Duodenal mucosa (tissue), 2 donors: ENCODE results near the gene C1orf105.
"Not testable (repeated sequence)": the region's sequence is repeated elsewhere in the genome, so short reads cannot be mapped to it uniquely, and the experiment has no call there.

Experiments used
- H3K27ac ChIP-seq: one replicate; pipeline ENCODE4 v1.7.0; 2013; ENCODE audit warnings: low read depth, low read length
- H3K27me3 ChIP-seq, 2 donors: one replicate each; pipeline ENCODE4 v1.7.0; 2013; ENCODE audit warnings: low read length in 2 of 2, control low read depth in 1 of 2; ENCODE audit not compliant: insufficient read depth in 2 of 2, control insufficient read depth in 1 of 2
- H3K36me3 ChIP-seq, 2 donors: one replicate each; pipeline ENCODE4 v1.7.0; 2013; ENCODE audit warnings: low read length in 2 of 2, control low read depth in 1 of 2; ENCODE audit not compliant: insufficient read depth in 2 of 2, control insufficient read depth in 1 of 2
- H3K4me1 ChIP-seq, 2 donors: one replicate each; pipeline ENCODE4 v1.7.0; 2013; ENCODE audit warnings: low read length in 2 of 2, control low read depth in 1 of 2; ENCODE audit not compliant: insufficient read depth in 2 of 2, control insufficient read depth in 1 of 2
- H3K4me3 ChIP-seq, 2 donors: one replicate each; pipeline ENCODE4 v1.7.0; 2013; ENCODE audit warnings: low read length in 2 of 2, low read depth in 1 of 2
- H3K9ac ChIP-seq, 2 donors: one replicate each; pipeline ENCODE4 v1.7.0; 2013; ENCODE audit warnings: low read length in 2 of 2, low read depth in 1 of 2
- H3K9me3 ChIP-seq, 2 donors: one replicate each; pipeline ENCODE4 v1.7.0; 2013; ENCODE audit warnings: low read length in 2 of 2, control low read depth in 1 of 2; ENCODE audit not compliant: control insufficient read depth in 1 of 2

The C1orf105 gene

DNA sequence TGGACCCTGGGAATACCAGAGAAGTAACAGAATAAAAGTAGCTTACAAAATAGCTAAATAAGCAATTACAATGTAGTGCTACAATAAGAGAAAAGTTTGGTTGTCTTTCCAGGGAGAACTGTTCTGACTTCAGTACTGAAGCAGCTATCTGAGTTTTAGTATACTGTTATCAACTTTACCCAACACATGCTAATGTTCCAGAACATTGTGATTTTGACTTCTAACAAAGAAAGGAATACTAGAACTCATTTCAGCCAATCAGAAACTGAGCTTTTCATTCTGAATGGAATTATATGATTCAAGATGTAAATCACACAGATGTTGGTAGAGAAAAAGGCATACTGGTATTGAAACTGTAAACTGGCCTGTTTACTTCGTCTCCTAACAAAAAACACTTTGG lies at the start of gene C1orf105:
Gene C1orf105 (plus strand): TSS at position 301 of the 400 bp plus-strand sequence. CDS start 201 bp downstream, outside the sequence.
- no peak within 1 kb of the TSS for H3K9ac ChIP-seq
- no peak within 1 kb of the TSS for H3K27ac ChIP-seq
- no peak within 1 kb of the TSS for H3K4me3 ChIP-seq
- H3K4me1 ChIP-seq, result no peaks in the 10 kb centered on the region
- no peaks in the 10 kb centered on the region for H3K9me3 ChIP-seq
- no peaks in the 10 kb centered on the region for H3K36me3 ChIP-seq
- H3K27me3 ChIP-seq, result no peaks in the 10 kb centered on the region

- H3K27ac ChIP-seq, H3K27me3 ChIP-seq, H3K4me3 ChIP-seq, H3K9ac ChIP-seq, H3K4me1 ChIP-seq, H3K9me3 ChIP-seq, H3K36me3 ChIP-seq: not testable (repeated sequence)
Observed at GRCh38 chr1:172371646-172372045, 48.8 kb upstream of the C1orf105 start.

DNA sequence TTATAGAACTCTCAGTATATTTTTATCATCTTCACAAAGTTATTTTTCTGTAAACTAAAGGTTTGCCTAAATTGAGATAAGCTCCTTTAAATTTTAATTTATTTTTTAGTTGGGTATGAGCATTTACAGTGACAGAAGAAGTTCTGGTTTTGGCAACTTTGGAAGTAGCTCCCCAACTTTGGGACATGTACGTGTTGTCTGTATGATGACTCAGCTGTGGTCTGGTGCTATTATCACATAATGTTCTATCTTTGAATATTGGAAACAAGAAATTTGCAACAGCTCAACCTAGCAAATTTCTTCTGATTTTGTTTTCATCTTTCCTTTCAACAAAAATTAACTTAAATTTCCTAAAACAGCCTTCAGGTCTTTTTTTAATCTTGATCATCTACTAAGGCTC lies 46.6 kb upstream of the C1orf105 start:
- Histone ChIP-seq H3K9me3 (no peaks in the 10 kb centered on the region), H3K27ac (no peak overlapping the region), H3K27me3 (no peaks in the 10 kb centered on the region), H3K9ac (no peak overlapping the region), H3K36me3 (no peaks in the 10 kb centered on the region), H3K4me1 (no peaks in the 10 kb centered on the region), H3K4me3 (no peak overlapping the region)

DNA sequence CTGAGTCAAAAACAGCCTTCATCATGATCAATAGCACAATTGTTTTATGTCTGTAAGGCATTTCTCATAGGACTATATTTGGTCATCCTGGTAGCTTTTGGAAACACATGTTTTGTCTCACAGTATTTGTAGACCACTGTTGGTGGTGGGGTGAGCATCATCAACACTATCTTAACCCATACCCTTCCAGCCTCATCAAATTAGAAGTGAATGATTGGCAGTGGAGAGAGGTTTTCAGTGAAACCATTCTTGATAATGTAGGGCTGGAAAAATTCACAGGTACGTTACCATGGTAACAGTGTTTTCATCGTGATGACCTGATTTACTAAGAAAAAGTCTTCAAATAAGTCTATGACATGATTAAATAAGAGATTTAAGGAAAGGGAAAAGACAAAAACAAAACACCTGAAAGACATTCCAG lies 45.3 kb upstream of the C1orf105 start:
- H3K36me3 ChIP-seq, result no peaks in the 10 kb centered on the region
- H3K9ac ChIP-seq, result no peak overlapping the region
- H3K27ac ChIP-seq, result no peak overlapping the region
- H3K27me3 ChIP-seq, result no peaks in the 10 kb centered on the region
- no peak overlapping the region for H3K4me3 ChIP-seq
- no peaks in the 10 kb centered on the region for H3K4me1 ChIP-seq
- H3K9me3 ChIP-seq, result no peaks in the 10 kb centered on the region

DNA sequence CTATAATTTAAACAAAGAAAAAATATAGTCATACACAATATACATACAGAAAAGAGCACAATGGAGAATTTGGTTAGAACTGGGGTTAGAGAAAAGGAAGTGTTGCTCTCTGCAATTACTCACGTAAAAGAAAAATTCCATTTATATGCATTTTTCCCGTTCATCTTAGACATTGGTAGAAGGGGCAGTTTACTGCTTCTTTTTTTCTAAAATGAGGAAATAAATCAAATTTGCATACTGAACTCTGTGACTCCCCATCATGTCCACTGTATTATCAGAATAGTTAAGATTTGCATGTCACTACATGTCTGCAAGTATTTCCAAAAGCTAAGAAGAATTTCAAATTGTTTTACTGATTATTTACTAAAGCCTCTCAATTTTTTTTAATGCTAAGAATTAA lies 44.1 kb upstream of the C1orf105 start:
- Histone ChIP-seq H3K27me3 (no peaks in the 10 kb centered on the region), H3K36me3 (no peaks in the 10 kb centered on the region), H3K27ac (no peak overlapping the region), H3K9me3 (no peaks in the 10 kb centered on the region), H3K4me3 (no peak overlapping the region), H3K4me1 (no peaks in the 10 kb centered on the region), H3K9ac (no peak overlapping the region)

DNA sequence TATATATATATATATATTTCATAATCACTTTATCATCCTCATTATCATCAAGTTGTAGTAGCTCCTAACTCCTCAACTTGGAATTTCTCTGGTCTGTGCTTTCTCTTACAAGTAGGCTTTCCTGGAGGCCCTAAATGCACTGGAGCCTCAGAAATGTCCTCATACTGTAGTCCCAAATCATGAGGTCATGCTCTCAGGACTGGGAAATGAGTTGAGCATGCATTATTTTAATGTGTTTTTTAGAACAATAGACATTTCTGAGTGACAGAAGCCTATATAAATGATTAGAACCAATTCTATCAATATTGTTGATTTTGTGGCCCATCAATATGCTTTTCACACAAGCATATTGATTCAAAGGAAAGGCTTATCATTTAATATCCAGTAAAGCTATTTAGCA lies 42.9 kb upstream of the C1orf105 start:
- H3K36me3 ChIP-seq, result no peaks in the 10 kb centered on the region
- H3K27ac ChIP-seq, result no peak overlapping the region
- H3K27me3 ChIP-seq, result no peaks in the 10 kb centered on the region
- H3K9me3 ChIP-seq, result no peaks in the 10 kb centered on the region
- H3K4me3 ChIP-seq, result no peak overlapping the region
- H3K9ac ChIP-seq, result no peak overlapping the region
- no peaks in the 10 kb centered on the region for H3K4me1 ChIP-seq

GRCh38 chr1:172378109-172378760 lies 42.2 kb upstream of the C1orf105 start:
- no peak overlapping the region for H3K4me3 ChIP-seq

GRCh38 chr1:172380441-172381244 lies 39.8 kb upstream of the C1orf105 start:
- Histone ChIP-seq H3K9ac (no peak overlapping the region), H3K27me3 (no peaks in the 10 kb centered on the region), H3K27ac (no peak overlapping the region), H3K4me3 (no peak overlapping the region), H3K9me3 (no peaks in the 10 kb centered on the region), H3K4me1 (no peaks in the 10 kb centered on the region), H3K36me3 (no peaks in the 10 kb centered on the region)

More at GRCh38 chr1:172378109-172378760, 42.2 kb upstream of the C1orf105 start:
- H3K9ac ChIP-seq, result no peak overlapping the region
- H3K27ac ChIP-seq, result no peak overlapping the region
- H3K36me3 ChIP-seq, result no peaks in the 10 kb centered on the region
- H3K4me1 ChIP-seq, result no peaks in the 10 kb centered on the region
- H3K9me3 ChIP-seq, result no peaks in the 10 kb centered on the region
- H3K27me3 ChIP-seq, result no peaks in the 10 kb centered on the region

GRCh38 chr1:172381946-172382345 lies 38.5 kb upstream of the C1orf105 start:
- Histone ChIP-seq H3K9me3 (no peaks in the 10 kb centered on the region), H3K36me3 (no peaks in the 10 kb centered on the region), H3K27me3 (no peaks in the 10 kb centered on the region), H3K4me1 (no peaks in the 10 kb centered on the region), H3K9ac (no peak overlapping the region), H3K27ac (no peak overlapping the region), H3K4me3 (no peak overlapping the region)

- Histone ChIP-seq H3K4me1 (no peaks in the 10 kb centered on the region), H3K27ac (no peak overlapping the region), H3K27me3 (no peaks in the 10 kb centered on the region), H3K9ac (no peak overlapping the region), H3K36me3 (no peaks in the 10 kb centered on the region), H3K4me3 (no peak overlapping the region), H3K9me3 (no peaks in the 10 kb centered on the region)
Observed at GRCh38 chr1:172382406-172382805, 38.1 kb upstream of the C1orf105 start.
